Epidermal melanocyte (primary cell): Measurements from ENCODE around the gene AMZ2.
A peak's percentile ranks its signal among the peaks of the same experiment; 100 is the strongest.

Source experiments
- DNase-seq: peaks from one replicate; pipeline ENCODE4 v3.0.0; 2011; ENCODE audit warnings: low spot score; ENCODE audit not compliant: insufficient read length

The AMZ2 gene

DNA sequence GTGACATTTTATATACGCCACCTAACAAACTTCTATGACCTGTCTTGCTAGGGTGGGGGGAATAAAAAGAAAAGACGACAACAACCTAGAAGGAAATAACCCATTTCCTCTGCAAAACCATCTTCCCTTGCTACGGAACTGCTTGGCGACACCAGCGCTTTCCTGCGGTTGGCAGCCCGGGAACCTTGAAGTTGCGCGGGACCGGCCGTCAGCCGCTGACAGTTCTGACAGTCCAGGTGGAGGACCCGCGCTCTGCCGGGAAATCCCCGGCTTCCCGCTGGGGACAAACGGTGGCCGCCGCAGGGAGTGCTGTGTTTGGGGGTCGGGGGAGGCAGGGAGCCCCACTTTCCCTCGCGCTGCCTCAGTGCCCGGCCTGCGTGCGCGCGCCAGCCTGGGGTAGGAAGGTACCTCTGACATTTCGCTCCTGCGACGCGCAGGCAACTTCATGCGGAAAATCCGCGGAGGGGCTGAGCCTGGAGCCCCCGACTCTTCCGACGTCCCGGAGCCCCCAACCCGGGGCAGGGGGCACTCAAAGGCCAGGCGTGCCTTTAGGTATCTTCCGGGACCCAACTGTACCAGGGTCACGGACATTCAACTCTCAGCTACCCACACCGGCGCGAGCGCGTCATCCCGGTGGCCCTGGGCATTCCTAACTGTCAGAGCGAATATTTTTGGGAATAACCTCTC lies 42.6 kb downstream of the AMZ2 start:
- no peak for DNase-seq

DNA sequence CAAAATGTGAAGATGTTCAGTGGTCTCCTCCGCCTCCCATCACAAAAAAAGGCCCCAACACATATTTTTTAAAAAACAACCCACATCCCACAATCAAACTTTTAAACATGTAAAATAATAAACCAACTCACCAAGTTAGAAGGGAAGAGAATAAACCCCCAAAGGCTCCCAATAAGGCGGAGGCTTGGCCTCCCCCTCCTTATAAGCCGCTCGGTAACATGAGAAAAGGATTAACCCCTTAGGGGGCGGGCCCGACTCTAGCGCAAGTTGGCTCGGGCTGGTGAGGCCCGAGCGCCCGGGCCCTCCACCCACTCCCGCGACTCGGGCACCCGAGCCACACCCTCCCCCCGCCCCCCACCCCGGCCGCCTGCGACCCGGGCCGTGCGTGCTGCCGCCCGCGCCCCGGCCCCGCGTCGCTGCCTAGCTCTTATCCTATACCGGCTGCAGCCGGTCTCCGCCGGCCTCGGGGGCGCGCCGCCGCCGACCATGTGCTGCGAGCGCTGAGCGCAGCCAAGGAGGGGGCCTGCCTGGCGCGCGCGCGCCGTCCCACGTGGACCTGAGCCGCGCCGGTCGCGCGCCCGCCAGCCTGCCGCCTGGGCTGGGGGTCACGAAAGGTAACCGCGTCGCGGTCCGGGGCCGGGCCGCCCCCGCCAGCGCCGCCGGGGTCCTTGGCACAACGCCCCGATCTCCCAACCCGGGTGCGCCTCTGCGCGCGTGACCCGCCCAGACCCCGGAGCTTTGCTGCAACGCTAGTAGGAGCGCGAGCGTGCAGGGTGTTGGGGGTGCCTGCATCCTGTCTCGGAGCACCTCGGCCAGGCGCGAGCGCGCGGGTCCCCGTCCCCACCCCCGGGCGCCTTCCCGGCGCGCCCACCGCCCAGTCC lies 43.4 kb downstream of the AMZ2 start, which contains the start of the genes ARSG and SLC16A6:
Gene ARSG, plus strand, starts transcription at position 541 of the 881 bp plus-strand sequence. CDS start 15,999 bp downstream, outside the sequence.
Gene SLC16A6, minus strand, starts transcription at position 173 of the 881 bp plus-strand sequence. CDS start 12,807 bp downstream, outside the sequence.
- DNase-seq: peak; percentile 60

DNA sequence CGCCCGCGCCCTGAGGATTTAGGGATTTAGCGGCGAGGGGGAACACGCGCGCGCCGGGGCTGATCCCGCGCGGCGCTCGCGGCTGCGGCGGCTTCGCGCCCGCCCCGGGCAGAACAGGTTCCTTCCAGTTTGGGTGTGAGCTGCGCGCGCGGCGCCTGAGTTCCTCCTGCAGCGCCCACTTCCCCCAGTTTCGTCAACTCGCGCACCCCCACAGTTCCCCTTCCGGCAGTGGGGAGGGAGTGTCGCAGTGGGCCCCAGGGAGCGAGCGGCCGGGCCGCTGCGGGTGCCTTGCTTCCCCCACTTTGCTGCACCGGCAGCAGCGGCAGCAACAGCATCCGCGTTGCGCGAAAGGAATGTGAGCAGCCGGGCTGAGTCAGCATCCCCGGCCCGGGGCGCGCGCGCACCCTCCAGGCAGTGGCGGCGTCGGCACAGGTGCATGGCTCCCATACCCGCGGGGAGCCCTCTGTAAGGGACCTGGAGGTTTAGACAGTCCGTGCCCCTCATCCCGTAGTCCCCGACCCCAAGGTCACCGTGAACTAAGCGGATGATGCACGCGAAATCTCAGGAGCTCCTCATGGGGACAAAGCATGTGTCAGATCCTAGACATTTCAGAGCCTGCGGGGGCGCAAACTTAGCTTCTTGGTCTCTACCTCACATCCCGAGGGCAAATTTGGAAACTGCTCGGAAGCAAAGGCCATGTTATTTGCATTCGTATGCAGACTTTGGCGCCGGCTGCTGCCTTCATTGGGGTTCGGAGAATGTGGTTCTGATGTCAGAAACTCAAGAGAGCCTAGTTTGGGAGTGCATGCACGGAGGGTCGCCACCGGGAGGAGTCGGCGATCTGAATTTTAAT lies 44.2 kb downstream of the AMZ2 start:
- DNase-seq: peak; percentile 45

DNA sequence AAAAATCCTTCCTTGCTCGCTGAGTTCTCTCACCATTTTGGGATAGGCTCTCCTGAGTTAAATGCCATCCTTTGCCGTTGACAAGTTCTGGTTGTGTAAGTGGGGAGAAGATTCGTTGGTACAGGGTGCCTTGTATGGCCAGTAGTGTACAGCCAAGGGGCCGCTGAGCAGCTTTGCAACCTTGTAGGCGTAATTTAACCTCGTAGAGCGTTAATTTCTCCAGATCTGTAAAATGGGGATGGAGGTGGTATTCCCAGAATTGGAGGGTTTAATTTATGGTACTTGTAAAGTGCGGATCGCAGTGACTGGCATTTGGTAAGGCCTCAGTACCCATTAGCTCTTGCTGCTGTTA lies 44.8 kb downstream of the AMZ2 start:
- DNase-seq: no peak

DNA sequence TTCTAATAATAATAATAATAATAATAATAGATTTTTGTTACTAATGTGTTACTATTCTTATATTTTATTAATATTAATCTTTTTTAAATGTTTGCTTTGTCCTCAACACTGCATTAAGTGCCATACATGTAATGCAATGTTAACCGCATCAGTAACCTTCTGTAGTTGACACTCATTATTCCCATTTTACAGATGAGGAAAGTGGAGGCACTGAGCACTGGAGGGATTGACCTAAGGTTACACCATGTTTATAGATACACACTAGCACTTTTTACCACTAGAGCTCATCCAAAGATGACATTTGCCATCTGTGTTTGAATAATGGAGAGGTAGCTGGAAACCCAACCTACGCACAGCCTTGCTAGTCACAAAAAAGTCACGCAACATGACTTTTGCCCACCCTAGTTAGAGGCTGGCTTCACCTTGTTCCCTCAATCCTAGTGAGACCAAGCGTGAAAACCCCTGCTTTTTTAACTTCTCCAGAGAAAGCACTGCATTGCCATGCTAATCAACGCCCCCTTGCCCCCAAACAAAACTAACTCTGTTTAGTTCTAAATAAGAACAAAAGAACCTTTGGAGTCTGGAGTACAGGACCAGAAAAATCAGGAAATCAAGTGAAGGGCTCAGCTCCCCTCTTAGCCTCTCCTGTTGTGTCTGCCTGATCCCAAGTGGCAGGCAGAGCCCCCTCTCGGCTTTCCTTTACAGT lies 45.8 kb downstream of the AMZ2 start:
- no peak for DNase-seq

DNA sequence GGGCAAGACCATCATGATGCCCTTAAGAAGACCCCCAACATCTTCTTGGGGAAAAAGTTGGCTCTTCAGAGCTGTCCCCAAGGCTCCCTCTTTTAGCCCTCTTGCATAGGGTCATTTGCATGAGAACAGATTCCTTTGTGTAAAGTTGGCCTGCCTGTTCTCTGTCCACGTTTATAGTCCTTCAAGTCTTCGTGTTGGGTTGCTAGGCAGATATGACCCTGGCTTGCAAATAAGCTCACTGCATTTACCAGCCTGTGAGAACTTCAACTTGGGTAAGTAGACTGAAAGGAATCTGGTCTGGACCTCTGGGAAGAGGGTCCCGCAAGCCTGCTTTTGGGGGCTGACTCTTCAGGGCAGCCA lies 46.3 kb downstream of the AMZ2 start:
- no peak for DNase-seq

DNA sequence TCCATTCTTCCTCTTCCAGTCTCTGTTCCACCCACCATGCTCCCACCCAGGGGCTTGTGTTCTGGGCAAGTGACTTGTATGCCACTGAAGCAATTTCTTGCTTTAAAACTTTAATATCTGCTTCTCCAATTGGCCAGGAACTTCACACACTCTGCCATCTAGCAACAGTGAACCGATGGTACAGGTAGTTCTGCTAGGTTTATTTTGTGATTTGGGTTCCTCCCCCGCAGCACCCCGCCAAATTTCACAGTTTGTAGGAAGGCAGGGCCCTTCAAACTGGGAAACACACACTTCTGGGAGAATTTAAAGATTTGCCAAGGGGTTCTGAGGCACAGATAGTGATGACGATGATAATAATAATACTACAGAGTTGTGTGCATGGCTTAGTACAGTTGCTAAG lies 46.8 kb downstream of the AMZ2 start:
- no peak for DNase-seq

DNA sequence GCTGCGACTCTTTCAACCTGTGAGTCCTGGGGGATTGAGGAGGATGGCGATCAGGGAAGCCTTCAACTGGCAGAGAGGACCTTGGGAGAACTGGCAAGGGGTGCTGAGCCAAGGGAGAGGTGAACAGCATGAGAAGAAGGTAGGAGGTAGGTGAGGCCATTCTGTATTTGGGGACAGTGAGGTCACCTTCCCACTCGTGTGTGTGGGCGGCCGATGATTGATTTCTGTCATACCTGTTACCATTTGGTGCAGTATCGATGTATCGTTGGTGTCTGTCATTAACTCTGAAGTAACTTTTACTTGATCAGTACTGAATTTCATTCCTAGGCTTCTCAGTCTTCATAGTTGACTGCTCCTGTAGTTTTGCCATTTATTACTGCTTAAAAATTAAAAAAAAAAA lies 47.2 kb downstream of the AMZ2 start:
- no peak for DNase-seq

DNA sequence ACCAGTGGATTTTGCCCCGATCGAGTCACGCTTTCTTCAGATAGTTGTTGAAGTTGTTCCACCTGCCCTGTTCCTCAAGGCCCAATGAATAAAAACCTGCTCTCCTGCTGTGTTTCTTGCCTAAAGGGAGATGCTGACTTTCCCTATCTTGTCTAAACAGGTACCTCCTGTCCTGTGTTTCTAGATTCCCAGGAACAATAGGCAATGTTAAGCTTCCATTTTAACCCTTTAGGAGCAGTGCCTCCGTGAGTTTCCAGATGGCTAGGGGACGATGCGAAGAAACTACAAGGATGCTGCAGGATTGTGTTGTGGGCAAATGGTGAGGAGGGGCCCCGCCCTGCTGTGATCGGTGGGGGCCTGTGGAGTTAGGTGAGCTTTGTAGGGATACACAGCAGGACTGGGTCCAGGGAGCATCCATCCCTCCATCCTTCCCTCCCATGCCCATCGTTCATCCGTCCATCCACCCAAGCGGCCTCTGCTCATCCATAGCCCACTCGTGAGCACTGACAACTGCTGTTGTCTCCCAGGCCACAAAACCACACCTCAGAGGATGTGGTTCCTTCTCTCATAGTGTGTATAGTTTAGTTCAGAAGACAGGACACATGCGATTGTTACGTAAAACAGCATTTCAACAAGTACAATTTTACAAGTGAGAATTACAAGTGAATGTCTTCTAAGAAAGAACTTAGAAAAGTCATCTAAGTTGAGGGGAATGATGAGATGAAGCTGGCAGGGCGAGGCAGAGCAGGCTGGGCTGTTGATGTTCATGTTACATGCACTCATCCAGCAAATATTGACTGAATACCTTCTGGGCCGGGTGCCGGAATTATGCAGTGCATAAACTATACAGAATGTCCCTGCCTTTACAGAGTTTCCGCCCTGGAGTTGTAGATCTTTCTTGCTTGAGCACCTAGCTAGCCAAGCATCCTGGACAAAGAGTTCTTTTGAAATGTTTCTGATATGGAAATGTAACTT lies 48.7 kb downstream of the AMZ2 start:
- no peak for DNase-seq

DNA sequence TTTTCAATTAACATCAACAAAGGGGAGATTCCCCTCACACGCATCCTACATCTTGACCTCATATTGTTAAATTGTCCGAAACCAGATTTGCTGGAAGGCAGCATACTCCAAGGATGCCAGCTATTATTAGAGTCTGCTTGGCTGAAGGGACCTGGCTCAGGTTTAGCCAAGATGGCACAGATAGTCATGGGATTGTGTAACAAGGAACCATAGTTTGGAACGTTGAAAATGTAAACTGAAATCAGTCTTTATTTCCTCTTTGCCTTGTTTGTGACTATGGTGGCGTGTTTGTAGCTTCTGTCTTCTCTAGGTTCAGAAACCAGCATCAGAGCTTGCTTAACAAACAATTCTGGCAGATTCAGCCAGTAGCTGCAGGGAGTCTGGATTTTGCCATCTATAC lies 49.4 kb downstream of the AMZ2 start:
- no peak for DNase-seq

DNA sequence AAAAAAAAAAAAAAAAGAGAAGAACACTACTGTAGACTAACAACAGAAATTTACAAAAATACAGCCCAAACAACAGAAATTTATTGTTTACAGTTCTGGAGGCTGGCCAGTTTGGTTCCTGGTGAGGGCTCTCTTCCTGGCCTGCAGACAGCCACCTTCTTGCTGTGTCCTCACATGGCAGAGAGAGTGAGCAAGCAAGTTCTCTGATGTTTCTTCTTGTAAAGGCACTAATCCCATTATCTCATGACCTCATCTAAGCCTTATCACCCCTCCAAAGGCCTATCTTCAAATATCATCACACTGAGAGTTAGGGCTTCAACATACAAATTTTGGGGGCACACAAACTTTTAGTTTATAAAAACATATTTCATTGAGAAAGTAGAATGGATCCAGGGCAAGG lies 50.8 kb downstream of the AMZ2 start:
- no peak for DNase-seq

DNA sequence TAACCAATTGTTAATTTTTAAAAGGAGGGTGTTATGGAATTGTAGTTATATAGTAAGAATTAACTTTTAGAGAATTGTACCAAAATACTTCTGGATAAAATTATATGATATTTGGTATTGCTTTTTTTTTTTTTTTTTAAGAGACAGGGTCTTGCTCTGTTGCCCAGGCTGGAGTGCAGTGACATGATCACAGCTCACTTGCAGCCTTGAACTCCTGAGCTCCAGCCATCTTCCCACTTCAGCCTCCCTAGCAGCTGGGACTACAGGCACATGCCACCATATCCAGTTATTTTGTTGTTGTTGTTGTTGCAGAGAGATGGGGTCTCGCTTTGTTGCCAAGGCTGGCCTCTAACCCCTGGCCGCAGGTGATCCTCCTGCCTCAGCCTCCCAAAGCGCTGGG lies 52.0 kb downstream of the AMZ2 start:
- no peak for DNase-seq

DNA sequence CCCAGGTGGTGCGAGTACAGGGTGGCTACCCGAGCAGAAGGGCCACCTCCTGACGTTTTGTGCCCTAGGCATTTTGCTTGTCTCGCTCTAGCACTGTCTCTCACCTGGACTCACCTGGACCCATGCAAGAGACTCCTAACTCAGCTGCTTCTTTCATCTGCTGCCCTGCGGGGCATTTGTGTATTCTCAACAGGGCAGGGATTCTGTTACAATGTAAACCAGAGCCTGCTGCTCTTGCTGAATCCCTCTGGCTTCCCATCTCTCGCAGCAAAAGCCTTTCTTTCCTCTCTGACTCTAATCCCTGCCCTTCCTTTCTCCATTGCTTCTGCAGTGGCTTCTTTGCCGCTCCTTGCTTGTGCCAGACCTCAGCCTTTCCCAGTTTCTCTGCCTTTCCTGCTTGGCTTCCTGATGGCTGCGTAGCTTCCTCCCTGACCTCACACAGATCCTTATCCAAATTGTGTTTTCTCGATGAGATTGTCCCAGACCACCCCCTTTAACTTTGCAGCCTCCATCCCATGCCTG lies 53.7 kb downstream of the AMZ2 start:
- DNase-seq: no peak

DNA sequence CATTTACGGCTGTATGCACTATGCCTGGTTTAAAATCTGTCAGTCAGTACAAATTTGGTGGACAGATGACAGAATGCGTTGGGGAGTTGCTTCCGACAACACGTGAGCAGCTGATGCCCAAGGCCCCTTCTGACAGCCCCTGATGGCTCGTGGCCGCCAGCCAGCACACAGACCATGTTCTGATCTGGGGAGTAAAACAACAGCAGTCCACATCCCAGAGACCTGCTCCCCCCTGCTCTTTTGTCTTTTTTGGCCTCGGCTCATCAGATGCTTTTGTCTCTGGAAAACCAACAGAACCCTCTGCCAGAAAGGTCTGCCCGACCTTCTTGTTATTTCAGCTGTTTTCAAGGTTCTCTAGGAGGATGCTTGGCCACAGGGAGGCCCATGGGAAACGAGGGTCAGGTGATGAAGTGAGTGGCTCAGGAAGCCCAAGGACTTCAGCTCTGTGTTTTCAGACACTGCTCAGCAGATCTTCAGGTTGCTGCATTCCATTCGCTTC lies 54.3 kb downstream of the AMZ2 start:
- no peak for DNase-seq

DNA sequence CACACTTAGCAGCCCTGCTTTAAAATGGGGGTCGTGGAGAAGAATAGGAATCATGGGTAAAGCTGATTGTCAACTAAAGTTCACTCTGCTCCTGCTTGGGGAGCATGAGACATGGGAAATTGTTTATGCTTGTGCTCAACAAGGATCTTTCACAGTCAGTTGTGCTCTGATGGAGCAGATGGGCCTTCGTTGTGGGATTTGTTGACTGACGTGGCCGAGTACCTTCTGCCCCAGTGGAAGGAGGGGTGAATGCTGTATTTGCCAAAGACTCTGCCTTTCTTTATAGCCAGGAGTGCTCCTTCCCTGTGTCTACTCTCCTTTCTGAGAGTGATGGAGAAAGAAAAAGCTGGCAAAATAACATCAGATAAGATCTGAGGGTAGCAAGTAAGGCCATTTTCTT lies 54.8 kb downstream of the AMZ2 start:
- no peak for DNase-seq

DNA sequence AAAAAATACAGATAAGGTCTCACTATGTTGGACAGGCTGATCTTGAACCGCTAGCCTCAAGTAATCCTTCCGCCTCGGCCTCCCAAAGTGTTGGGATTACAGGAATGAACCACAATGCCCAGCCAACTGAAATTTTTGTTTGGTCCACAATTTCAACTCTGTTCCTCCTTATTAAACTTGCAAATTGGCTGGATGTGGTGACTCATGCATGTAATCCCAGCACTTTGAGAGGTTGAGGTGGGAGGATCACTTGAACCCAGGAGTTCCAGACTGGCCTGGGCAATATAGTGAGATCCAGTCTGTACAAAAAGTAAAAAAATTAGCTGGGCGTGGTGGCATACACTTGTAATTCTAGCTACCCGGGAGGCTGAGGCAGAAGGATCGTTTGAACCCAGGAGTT lies 56.9 kb downstream of the AMZ2 start:
- no peak for DNase-seq

DNA sequence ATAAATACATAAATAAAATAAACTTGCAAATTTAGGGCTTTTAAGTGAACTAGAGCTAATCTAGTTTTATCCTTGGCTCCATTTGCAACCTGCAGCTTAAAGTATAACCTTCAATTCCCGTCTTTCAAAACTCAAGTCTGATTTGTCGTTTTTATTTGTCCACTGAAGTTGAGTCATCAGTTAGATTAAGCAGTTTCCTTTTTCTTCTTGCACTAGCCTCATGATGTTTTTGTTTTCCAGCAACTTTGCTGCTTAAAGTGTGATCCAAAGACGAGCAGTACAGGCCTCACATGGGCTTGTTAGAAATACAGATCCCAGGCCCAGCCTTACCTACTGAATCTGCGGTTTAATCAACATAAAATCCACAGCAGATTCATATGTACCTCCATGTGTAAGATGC lies 57.3 kb downstream of the AMZ2 start:
- no peak for DNase-seq
